ENCODE results near the gene ERFE. TPM values are rescaled to one million over a fixed set of nuclear protein-coding genes. Genes with fewer than 3 reads are reported as not detected.
A peak's percentile ranks its signal among the peaks of the same experiment; 100 is the strongest.

The ERFE gene
- total and polyA plus RNA-seq, 12 donors: 0.10 to 0.36 (median 0.11) TPM; not detected in 9

DNA sequence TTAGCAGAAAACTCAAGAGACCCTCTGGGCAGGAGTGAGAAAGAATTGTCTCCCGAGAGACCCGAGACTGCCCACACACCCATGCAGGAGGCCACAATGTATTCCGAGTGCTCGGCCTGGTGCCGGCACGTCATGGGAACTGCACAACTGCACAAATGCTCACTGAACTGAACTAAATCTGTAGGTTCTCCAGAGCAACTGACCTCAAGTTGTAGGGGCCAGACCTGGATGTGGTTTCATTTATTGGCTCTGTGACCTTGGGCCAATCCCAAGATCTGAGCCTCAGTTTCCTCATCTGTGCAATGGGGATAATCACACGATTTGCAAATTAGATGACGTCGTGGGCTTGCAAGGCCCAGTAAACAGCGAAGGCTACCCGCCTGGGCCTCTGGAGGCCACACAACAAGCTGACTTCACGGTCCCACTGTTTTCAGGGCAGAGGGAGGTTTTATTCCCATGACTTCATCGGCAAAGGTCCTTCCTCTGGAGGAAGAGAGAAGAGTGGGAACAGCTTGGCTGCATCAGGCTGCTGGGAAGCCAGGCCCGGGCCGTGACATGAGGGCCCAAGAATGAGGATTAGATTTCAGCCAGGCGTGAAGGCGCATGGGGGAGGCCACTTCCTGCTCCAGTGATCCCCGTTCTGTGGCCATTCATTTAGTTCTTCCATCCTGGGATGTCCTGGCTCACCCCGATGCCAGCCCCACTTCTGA lies 3.6 kb upstream of the ERFE start:
- TF ChIP-seq, protein P1, sequence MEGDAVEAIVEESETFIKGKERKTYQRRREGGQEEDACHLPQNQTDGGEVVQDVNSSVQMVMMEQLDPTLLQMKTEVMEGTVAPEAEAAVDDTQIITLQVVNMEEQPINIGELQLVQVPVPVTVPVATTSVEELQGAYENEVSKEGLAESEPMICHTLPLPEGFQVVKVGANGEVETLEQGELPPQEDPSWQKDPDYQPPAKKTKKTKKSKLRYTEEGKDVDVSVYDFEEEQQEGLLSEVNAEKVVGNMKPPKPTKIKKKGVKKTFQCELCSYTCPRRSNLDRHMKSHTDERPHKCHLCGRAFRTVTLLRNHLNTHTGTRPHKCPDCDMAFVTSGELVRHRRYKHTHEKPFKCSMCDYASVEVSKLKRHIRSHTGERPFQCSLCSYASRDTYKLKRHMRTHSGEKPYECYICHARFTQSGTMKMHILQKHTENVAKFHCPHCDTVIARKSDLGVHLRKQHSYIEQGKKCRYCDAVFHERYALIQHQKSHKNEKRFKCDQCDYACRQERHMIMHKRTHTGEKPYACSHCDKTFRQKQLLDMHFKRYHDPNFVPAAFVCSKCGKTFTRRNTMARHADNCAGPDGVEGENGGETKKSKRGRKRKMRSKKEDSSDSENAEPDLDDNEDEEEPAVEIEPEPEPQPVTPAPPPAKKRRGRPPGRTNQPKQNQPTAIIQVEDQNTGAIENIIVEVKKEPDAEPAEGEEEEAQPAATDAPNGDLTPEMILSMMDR (IDR thresholded peaks at IDR 0.05): no peak
- no peak for TF ChIP-seq POLR2A (IDR thresholded peaks at IDR 0.05)
- intact Hi-C loops (cut with DNase I): no loop called here
- WGBS, 4 donors: 69 to 86% (median 76%) methylated on average over 14 to 19 of the region's 19 CpGs
- Histone ChIP-seq H3K4me1 (replicated peaks in 1 of 2) (peaks cover 0 to 4% of the 10 kb centered on the region in 2 donors), H3K27me3 (peaks cover 4% of the 10 kb centered on the region), H3K27ac (peak overlapping the region in 1 of 5 donors; percentile 8), H3K9me3 (replicated peaks in 1 of 3) (no peaks in the 10 kb centered on the region), H3K4me3 (no peak overlapping the region), H3K36me3 (replicated peaks in 1 of 2) (no peaks in the 10 kb centered on the region)
- DNase-seq: peak in 3 of 7 donors; percentile 15 to 35 (median 27)

DNA sequence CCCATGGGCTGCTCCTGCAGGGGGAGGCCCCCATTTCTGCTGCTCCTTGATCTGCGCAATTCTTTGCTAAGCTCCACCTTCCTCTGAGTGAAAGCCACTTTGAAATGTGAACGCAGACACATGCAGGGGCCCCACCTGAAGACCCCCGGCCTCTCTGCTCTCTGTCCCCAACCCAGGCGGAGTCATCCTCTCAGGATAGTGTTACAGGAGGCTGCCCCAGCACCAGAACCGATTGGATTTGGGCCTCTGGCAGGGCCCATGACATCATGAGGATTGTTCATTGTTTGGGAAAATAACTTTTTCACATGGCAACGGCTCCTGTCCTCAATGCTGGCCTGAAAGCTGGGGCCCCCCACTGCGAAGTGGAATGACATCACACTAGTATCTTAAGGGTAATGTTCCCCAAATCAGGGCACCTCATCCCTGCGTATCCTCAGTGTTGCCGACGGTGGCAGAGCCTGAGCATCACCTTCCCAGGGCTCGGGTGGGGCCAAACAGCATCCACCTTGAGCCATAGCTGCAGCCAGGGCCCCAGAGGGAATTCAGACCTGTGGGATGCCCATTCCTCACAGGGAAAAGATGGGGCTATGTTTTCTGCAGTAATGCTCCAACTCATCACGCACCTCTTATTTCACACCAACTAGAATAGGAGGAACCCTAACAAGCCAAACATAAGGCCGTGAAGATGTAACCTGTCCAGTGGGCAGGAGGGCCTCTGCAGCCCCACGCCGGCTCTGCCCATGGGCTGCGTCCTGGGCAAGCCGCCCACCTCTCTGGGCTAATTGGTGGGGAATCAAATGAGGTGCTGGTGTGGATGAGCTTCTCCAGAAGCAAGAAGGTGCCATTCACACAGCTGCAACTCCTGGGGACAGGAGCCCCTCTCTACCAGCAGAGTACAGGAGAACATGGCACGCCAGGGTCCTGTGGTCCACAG lies 2.7 kb upstream of the ERFE start:
- intact Hi-C loops (cut with DNase I): no loop called here
- Histone ChIP-seq H3K36me3 (replicated peaks in 1 of 2) (no peaks in the 10 kb centered on the region), H3K4me3 (no peak overlapping the region), H3K27ac (peak overlapping the region in 1 of 5 donors; percentile 8), H3K9me3 (replicated peaks in 1 of 3) (no peaks in the 10 kb centered on the region), H3K27me3 (peaks cover 6% of the 10 kb centered on the region), H3K4me1 (replicated peaks in 1 of 2) (peaks cover 0 to 4% of the 10 kb centered on the region in 2 donors)
- WGBS, 4 donors: 75 to 86% (median 79%) methylated on average over 17 to 18 of the region's 18 CpGs
- TF ChIP-seq, protein P1 (IDR thresholded peaks at IDR 0.05): no peak
- TF ChIP-seq POLR2A (IDR thresholded peaks at IDR 0.05): no peak
- no peak for DNase-seq

- no peak for DNase-seq
- Histone ChIP-seq H3K4me3 (no peak overlapping the region), H3K36me3 (replicated peaks in 1 of 2) (no peaks in the 10 kb centered on the region), H3K27me3 (peaks cover 6% of the 10 kb centered on the region), H3K27ac (no peak overlapping the region), H3K4me1 (replicated peaks in 1 of 2) (peaks cover 0 to 4% of the 10 kb centered on the region in 2 donors), H3K9me3 (replicated peaks in 1 of 3) (no peaks in the 10 kb centered on the region)
- intact Hi-C loops (cut with DNase I): no loop called here
- WGBS, 4 donors: 80 to 86% (median 84%) methylated on average over 6 to 14 of the region's 14 CpGs
- TF ChIP-seq POLR2A (IDR thresholded peaks at IDR 0.05): no peak
- TF ChIP-seq, protein P1 (IDR thresholded peaks at IDR 0.05): no peak
Observed at GRCh38 chr2:238157506-238158017, 1.2 kb upstream of the ERFE start.

DNA sequence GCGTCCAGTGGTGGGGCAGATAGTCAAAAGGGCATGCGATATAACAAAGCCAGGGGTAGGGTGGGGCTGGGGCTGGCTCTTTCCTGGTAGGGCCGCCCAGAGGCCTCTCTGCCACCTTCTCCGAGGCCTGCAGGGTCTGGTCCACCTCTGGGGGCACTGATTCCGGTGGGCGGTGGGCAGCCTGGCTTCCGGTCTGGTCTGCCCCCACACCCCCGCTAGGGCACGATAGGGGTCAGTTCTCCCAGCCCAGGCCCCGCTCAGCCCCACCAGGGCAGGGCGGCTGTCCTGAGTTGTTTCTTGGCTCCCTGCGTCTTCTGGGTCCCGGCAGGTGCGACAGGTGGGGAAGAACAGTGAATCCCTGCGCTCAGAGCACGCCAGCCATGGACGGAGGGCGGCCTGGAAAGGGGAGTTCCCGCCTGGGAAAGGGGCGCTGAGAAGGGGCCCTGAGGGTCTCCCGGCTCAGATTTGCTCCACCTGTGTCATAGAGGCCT lies 707 bp upstream of the ERFE start:
- Histone ChIP-seq H3K4me3 (no peak overlapping the region), H3K9me3 (replicated peaks in 1 of 3) (no peaks in the 10 kb centered on the region), H3K27me3 (peaks cover 6% of the 10 kb centered on the region), H3K4me1 (replicated peaks in 1 of 2) (peaks cover 0 to 4% of the 10 kb centered on the region in 2 donors), H3K36me3 (replicated peaks in 1 of 2) (no peaks in the 10 kb centered on the region), H3K27ac (no peak overlapping the region)
- intact Hi-C loops (cut with DNase I): no loop called here
- no peak for DNase-seq
- no peak for TF ChIP-seq POLR2A (IDR thresholded peaks at IDR 0.05)
- TF ChIP-seq, protein P1 (IDR thresholded peaks at IDR 0.05): no peak
- 62 to 100% (median 63%) methylated on average over 2 to 21 of the region's 21 CpGs; no CpG with 5 or more reads in 1 of the 4 donors for WGBS, 4 donors

Data from adrenal gland (tissue), 12 donors.